GM12865 (cell line): ENCODE data around the gene ARHGAP22.

Experiments
- DNase-seq: peaks from one replicate; pipeline ENCODE4 v3.0.0; 2010; ENCODE audit warnings: low read depth
- H3K4me3 ChIP-seq: 2 replicates; pipeline ENCODE4 v1.5.1; 2011; ENCODE audit warnings: mild to moderate bottlenecking, low read depth, low read length, control low read depth
- CTCF ChIP-seq: IDR thresholded peaks from 2 replicates; pipeline ENCODE4 v1.5.1; 2011; ENCODE audit warnings: low read length, control low read depth, low read depth, inconsistent platforms; ENCODE audit not compliant: insufficient read depth; ENCODE audit errors: missing control alignments

Gene ARHGAP22

DNA sequence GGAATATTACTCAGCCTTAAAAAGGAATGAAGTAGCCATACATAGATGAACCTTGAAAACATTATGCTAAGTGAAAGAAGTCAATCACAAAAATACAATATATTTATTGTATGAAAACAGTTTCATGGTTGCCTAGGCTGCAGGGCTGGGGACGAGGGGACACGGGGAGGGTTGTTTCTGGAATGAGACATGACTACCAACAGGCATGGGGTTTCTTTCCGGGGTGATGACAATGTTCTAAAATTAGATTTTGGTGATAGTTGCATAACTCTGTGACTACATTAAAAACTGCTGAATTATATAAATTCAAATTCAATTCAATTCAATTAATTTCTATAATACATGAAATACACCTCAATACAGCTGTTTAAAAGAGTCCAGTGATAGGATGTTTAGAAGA is 88.0 kb downstream of the ARHGAP22 start:
- H3K4me3 ChIP-seq, result no peak overlapping the region
- no peak for TF ChIP-seq CTCF
- no peak for DNase-seq

GRCh38 chr10:48514916-48515315 is 90.0 kb downstream of the ARHGAP22 start:
- no peak for TF ChIP-seq CTCF
- no peak for DNase-seq
- H3K4me3 ChIP-seq, result no peak overlapping the region

DNA sequence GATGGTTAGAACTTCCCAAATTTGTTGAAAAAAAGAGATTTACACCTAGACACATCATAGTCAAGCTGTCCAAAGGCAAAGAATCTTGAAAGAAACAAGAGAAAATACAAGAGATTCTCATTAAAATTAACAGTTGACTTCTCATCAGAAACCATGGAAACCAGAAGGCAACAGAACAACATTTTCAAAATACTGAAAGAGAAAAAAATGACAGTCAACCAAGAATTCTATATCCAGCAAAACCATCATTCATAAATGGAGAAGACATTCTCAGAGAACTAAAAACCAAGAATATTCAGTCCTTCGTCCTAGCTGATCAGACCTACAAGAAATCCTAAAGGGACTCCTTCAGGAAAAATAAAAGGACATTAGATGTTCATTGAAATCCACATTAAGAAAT is 90.6 kb downstream of the ARHGAP22 start:
- H3K4me3 ChIP-seq, result no peak overlapping the region
- no peak for TF ChIP-seq CTCF
- no peak for DNase-seq

DNA sequence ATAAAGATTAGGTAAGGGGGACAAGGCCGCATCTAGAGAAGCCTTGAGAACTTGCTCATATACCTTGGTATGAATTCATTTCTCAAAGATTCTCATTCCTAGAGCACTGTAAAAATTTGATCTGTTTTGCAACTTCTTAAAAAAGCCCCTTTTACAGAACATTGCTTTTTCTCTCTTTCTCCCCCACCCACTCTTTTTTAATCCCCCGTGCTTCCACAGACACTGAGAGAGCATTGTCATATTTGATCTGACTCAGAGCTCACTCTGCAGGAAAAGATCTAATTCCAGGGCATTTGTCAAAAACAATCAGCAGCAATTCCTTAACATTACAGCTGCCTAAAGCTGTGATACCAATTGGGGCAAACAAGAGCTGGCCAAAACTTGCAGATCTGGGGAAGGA is 92.0 kb downstream of the ARHGAP22 start:
- no peak for TF ChIP-seq CTCF
- no peak for DNase-seq

GRCh38 chr10:48511875-48512231 is 93.0 kb downstream of the ARHGAP22 start:
- TF ChIP-seq CTCF, result no peak
- no peak for DNase-seq
- H3K4me3 ChIP-seq, result no peak overlapping the region

More for the DNA sequence above, 92.0 kb downstream of the ARHGAP22 start:
- no peak overlapping the region for H3K4me3 ChIP-seq

GRCh38 chr10:48511066-48511874 is 93.6 kb downstream of the ARHGAP22 start:
- DNase-seq, result no peak
- no peak for TF ChIP-seq CTCF
- no peak overlapping the region for H3K4me3 ChIP-seq
